Fibroblast of skin of right quadriceps (primary cell): ENCODE results near the gene UQCR11.

Experiments
- DNase-seq: peaks from one replicate; pipeline ENCODE4 v3.0.0-alpha.2; 2013

UQCR11 gene

DNA sequence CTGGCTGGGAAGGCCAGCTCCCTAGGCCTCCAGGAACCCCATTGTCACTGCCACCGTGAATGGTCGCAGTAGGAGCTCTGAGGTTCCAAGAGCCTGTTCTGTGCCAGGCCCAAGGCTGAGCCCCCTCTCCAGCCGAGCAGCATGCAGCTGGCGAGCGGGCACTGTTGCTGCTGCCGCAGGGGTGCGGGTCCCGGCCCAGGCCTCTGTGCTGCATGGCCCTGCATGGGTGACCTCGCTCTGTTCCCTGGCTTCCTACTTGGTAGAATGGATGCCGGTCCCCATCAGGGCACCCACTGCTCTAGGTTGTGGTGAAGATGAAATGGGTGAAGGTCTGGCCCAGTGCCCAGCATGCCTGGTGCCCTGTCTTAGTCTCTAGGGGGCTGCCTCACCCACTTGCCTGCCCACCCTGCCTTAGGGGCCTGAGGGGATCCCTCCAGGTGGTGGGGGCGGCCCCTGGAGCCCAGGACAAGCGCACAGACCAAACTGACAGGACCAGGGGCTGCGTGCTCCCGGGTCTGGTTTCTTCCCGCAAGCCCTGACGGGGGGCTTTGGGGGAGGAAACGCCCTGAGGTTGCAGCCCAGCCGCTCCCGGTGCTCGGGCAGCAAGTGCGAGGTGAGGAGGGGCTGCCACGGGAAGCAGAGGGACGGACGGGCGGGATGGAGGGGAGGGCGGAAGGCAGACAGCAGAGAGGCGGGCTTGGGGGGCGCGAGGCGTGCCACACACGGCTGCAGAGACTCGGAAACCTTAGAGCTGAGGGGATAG lies 8.7 kb upstream of the UQCR11 start:
- DNase-seq = no peak

DNA sequence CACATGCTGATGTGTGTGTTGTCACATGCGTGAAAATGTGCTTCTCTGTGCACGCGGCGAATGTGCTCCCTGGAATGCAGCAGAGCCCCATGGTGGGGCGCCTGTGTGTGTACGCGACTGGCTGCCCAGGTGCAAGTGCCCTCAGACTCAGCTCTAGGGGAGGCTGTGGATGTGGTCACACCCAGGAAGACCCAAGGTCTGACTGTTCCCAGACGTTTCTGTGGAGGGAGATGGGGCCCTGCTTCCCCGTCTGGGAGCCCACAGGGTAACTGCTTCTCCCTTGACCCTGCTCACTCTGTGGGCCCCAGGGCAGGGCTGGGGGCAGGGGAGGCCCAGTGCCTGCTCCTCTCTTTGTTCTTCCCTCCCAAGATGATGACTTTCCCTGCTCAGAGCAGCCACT lies 7.9 kb upstream of the UQCR11 start:
- DNase-seq = no peak

DNA sequence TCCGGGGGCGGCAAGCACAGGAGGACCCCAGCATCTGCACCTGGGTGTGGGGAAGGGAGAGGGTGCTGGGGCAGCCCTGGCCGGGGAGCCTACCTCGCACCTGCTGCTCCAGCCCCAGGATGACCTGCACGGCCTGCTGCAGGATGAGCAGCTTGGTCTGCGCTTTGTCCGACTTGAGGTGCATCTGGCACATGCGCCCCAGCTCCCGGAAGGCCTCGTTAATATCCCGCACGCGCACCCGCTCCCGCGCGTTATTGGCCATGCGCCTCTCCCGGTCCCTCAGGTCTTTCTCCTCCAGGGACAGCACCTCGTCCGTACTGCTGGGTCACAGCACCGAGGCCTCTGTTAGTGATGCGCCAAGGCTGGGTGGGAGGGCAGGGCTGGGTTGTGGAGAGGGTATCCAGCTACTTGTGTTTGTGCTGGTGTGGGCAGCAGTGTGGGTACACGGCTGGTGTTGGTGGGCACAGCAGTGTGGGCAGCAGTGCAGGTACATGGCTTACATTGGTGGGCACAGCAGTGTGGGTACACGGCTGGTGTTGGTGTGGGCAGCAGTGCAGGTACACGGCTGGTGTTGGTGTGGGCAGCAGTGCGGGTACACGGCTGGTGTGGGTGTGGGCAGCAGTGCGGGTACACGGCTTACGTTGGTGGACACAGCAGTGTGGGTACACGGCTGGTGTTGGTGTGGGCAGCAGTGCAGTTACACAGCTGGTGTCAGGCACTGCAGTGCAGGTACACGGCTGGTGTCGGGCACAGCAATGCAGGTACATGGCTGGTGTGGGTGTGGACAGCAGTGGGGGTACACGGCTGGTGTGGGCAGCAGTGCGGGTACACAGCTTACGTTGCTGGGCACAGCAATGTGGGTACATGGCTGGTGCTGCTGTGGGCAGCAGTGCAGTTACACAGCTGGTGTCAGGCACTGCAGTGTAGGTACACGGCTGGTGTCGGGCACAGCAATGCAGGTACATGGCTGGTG lies 7.1 kb upstream of the UQCR11 start:
- DNase-seq = no peak

DNA sequence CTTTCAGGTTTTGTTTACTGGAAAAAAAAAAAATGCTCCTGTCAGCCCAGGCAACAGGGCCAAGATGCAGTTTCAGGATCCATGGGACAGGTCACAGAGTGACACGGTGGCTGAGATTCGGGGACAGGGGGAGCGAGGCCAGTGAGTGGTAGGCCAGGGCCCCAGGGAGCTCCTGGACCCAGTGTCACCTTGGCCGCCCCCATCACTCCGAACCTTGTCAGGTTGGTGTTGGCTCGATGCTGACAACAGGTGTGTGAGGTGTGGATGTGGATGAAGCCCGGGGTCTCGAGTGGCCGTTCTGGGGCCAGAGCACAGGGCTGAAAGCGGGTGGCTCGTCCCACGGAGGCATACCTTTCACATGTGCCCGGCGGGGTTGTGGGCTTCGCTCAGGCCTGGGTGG lies 6.1 kb upstream of the UQCR11 start:
- DNase-seq = no peak

DNA sequence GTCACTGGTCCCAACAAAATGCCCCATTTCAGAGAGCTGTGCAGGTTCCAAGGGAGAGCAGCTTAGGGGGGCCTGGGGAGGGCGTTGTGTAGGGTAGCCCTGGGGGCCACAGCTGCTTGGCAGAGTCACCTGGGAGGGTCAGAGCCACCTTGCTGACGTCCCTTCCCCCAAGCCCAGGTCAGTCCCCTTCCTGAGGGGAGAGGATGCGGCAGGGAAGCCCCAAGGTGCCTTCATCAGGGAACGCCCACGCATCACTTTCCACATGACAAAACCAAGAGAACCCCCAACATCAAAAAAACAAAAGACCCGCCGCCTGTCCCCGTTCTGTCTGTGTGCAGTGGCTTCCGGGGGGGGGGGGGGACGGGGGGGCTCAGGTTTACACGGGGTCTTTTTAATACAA lies 5.3 kb upstream of the UQCR11 start:
- no peak for DNase-seq

DNA sequence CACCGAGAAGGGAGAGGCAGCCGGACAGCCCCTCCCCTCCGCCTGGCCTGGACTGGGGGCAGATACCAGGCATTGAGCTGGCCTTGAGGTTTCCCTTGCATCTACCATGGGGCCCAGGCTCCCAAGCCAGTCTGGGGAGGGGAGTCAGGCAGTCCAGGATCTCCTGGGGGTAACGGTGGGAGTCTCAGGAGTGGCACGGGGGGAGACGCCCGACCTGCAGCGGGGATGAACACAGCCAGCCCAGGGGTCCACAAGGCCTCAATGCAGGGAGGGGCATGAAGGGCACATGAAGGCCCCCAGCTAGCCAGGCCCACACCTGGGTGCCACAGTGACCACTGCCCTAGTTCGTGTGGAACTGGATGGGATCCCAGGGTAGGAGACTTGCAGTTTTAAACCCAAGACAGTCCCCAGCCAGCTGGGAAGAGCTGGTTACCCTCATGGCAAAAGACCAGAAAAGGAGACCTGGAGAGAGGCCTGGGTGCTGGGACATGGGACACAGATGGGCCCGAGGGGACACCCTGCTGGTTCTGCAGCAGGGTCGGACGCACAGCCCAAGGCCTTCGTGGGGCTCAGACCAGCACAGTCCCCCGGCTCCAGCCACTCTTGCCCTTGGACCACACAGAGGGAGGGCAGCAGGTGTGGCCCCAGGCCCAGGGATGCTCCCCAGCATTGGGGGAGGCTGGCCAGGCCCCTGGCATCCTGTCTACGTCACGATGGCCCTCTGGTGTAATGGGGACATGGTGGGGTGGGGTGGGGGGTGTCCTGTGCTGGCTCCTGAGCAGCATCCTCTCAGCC lies 4.6 kb upstream of the UQCR11 start:
- no peak for DNase-seq

DNA sequence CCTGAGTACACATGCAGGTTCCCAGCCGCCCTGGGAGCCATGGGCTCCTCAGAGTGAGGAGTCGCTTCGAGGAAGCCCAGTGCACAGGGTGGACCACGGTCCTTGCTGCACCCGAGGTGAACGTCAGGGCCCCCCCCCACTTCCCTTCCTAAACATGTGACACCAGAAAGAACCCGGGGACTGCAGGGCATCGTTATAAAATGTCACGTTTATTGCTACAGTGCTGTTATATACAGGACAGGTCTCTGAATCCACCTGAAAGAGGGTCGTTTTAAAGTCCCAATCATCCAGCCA lies 3.8 kb upstream of the UQCR11 start:
- no peak for DNase-seq

DNA sequence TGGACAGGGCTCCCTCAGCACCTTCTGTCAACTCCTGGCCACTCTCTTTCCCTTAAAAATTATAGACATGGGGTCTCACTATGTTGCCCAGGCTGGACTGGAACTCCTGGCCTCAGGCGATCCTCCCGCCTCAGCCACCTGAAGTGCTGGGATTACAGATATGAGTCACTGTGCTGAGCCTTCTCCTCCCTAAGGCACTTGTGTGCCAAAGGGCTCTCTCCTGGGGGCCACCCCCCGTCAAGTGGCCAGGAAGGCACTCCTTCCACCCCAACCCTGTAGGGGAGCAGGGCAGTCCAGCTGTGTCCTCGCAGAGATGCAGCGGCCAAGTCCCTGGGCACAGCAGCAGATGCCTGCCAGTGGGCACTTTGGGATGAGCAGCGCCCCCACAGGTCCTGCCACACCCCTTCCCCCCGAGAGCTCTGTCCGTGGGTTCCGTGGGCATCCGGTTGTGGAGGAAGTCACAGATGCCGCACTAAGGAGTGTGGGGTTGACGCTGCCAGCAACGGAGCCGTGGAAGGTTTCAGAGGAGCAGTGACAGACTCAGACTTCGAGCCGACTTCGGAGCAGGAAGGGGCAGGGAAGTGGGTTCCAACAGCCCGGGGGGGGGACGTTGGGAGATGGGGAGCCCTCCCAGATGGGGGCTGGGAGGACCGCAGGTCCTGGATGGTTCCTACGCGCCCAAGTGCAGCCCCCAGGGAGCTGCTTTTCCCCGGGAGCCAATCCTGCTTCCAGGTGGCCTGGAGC lies 3.3 kb upstream of the UQCR11 start:
- no peak for DNase-seq

DNA sequence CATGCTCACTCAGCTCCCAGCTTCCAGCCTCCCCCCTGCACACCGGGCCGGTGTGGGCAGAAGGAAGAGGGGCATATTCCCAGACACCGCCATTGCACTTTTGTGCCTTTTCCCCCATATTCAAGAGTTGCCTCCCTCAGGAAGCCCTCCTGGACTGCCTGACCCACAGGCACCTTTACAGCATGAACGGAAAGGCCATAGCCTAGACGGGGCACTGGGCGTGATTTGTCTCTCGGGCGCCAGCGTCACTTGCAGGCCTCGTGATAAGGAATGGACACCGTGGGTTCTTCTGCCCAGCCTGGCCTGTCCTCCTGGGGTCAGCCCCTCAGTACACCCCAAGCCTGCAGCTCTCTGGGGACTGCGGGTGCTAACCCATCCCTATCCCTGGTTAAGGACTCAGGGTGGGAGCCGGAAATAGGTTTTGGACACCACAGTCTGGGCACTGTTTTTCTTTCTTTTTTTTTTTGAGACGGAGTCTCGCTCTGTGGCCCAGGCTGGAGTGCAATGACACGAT lies 933 bp upstream of the UQCR11 start:
- no peak for DNase-seq

DNA sequence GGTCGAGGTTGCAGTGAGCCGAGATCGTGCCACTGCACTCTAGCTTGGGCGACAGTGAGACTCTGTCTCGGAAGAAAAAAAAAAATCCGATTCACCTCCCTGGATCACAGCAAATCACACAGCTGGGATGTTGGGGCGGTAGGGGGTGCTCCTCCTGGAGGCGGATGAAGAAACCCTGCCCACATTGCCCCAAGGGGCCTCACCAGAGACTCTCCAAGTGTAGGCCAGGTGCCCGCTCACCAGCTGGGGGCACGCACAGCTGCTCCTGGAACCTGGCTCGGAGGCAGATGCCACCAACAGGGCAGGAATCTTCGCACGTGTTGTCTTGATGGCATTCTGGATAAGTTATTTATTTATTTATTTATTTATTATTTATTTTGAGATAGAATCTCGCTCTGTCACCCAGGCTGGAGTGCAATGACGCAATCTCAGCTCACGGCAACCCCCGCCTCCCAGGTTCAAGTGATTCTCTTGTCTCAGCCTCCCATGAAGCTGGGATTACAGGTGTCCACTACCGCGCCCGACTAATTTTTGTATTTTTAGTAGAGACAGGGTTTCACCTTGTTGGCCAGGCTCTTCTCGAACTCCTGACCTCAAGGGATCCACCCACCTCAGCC lies 3.1 kb downstream of the UQCR11 start:
- no peak for DNase-seq

DNA sequence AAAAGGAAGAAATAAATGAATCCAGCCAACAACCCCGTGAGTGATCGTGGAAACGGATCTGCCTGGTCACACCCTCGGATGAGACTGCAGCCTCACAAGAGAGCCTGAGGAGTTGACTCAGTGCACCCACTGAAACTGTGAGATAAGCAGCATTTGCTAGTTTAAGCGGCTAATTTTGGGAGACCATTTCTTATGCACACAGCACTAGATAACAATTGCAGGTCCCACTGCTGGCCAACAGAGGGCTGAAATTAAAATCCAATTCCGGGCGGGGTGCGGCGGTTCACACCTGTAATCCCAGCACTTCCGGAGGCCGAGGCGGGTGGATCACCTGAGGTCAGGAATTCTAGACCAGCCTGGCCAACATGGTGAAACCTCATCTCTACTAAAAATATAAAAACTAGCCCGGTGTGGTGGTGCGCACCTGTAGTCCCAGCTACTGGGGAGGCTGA lies 3.6 kb downstream of the UQCR11 start:
- DNase-seq = no peak

DNA sequence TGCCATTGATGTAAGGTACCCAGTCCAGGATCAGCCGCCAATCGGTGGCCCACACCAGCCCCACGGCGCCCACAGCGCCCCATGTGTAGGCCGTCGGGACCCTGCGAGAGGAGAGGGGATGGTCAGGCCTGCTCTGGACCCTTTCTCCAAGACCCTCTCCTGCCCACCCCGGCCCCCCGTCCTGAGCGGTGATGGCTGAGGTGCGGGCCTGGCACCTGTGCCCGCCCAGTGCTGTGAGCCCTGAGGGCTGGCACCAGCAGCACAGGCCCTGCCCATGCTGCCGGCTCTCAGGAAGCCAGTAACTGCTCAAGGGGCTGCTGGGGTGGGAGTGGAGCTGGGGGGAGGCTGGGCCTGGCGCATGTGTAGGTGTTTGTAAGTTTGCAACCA lies 5.8 kb downstream of the UQCR11 start:
- DNase-seq = no peak

DNA sequence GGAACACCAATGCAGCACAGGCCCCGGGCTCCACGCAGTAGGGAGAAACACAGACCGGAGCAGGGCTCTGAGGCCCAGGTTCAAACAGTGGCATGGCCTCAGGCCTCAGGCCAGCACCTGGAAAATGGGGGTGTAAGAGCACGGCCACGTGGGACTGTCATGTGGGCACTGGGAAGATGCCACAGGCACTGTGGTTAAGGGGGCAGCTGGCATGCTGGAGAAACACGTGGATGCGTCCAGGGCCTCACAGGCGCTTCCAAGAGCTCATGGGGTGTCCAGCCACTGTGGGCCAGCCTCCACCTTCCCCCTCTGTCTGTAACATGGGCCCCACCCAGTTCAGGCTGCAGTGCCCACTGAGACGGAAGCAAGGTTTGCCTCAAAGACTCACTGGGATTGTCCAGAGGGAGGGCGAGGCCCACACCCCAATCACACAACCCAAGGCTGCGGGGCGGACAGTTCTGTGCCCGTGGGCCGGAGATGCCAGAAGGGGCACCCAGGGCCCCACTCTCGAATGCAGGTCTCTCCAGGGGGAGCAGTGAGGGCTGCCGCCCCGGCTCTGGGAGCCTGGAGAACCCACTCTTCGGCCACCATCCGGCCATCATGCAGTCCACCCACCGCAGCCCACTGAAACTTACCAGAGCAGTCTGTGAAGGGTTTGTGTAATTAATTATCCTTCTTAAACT lies 6.3 kb downstream of the UQCR11 start:
- no peak for DNase-seq

DNA sequence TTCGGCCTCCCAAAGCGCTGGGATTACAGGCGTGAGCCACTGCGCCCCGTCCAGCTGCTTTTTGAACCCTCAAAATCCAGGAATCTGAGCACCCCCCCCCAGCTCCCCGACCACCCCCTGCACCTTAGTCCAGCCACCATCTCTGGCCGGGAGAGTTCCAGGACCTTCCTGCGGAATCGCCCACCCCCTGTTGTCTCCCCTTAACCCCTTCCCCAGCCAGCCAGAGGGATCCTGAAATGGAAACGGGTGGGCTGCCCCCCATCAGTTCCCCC lies 11.8 kb downstream of the UQCR11 start:
- no peak for DNase-seq

DNA sequence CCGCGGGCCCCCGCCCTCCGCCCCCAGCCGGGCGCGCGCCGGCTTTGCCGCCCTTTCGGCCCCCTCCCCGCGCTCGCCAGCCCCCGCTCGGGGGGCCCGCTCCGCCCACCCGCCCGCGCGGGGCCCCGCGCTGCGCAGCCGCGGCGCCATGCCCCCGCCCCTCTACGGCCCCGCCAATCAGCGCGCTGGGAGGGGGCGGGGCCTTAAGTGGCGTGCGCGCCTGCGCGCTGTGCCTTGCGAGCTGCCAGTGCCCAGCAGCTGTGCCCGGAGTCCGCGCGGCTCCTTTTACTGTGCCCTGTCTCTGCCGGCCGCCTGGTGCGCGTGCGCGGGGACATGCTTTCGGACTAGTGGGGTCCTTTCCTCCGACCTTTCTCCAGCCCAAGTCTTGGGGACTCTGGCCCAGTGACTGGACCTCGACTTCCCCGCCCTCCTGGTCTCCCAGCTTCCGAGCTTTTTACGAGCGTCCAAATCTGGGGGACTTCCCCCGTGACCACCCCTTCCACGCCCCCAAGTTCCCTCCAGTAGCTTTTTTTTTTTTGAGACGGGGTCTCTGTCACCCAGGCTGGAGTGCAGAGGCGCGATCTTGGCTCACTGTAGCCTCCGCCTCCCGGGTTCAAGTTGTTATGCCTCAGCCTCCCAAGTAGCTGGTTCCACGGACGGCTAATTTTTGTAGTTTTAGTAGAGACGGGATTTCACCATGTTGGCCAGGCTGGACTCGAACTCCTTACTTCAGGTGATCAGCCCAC lies 12.3 kb downstream of the UQCR11 start, which contains the start of gene MBD3:
Gene MBD3, minus strand, starts transcription at position 111 of the 746 bp plus-strand sequence. CDS start 234 bp downstream, outside the sequence.
- DNase-seq = peak; percentile 91

DNA sequence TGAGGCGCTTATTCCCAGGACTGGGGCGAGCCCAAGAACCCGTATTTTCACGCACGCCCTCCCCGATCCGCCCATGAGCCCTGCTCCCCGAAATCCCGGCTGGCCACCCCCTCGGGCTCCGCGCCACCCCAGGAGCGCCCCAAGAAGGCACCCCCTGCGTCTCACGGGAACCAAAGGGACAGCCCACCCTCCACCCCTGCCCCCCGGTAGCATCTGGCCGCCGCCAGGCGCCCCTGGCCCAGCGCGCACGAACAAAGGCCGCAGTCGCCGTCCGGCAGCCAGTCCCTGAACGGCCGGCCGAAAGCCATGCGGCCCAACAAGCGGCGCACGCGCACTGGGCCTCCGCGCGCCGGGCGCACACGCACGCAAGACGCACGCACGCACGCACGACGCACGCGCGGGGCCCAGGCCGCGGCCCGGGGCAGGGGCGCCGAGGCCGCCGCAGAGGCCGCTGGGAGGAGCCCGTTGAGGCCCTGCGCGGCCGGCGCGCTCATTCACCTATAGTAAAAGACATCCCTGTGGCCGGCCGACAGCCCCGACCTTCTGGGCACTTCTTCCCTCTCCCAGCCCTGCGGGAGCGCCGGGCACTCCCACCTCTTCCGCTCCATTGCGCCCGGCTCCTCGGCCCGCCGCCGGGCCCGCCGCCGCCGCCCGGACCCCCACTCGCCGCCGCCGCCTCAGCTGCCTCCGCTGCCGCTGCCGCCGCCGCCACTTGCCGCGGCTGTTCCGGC lies 13.1 kb downstream of the UQCR11 start:
- DNase-seq = peak; percentile 91

DNA sequence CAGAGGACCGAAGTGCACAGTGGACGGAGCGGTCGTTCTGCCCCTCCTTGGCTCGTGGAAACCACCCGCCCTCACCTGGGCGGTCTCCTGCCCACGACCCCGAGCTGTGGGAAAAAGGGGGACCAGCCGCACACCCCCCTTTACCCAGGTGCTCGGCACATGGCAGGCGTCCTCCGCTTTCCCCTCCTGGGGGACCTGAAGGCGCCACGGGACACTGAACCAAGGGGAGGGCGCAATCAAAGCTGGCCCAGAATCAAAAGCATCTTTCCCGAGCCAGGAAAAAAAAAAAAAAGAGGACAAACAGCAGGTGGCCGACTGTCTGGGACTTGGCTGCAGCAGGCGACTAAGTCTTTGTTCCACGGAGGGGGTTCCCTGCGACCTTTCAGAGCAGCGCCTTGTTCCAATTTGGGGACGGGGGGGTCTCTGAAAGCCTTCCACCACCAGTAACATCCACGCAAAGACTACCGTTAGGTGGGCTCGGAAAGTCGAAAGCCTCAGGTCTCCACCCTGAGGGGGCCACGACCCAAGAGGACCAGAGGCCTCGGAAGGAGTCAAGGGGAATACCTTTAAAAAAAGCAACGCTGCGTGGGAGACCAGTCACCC lies 13.7 kb downstream of the UQCR11 start:
- peak; percentile 7 for DNase-seq

DNA sequence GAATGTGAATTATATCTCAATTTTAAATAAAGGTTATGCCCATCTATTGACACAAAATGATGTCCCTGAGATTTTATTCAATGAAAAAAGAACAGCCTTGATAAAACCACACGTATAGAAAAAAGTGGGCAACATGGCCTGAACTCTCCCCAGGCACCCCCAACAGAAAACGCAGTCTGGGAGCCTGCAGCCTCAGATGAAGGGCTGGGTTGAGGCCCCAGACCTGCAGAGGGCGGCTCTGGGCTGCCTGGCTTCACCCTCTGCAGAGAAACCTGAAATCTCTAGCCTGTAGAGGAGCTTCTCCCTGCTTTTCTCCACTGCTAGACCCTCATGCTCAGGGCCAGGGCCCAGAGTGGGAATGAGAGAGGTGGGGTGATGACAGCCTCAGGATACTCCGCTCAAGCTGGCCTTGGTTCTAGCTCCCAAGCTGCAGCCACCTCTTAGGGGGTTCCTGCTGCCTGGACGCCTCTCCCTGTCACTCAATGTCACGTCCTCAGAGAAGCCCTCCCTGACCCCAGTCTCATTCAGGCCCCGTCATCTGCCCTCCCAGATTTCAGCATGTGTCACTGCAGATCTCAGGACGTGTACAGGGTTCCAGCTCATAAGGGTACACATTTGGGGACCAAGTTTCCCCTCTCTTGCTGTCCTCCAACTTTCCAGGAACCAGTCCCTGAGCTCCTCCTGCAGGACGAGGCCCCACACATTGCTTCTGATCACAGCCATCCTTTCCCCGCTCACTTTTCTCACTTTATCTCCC lies 14.4 kb downstream of the UQCR11 start:
- DNase-seq = peak; percentile 21

DNA sequence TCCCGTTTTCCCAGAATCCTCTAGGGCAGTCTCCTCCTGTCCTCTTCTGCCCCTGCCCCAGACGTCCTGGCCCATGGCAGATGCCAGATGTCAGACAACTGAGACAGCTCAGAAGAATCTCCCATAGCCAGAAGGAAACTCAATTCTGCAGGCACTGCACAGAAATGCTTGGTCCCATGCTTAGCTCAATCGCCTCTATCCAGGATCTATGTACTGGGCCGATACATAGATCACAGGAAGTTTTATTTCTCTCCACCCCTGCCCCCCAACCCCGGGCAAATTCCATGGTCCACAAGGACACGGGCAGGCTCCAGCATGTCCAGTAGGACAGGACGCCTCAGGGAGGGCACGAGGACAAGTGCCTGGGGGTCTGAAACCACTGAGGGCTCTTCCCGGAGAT lies 17.4 kb downstream of the UQCR11 start:
- no peak for DNase-seq
